IMR-90 (cell line): ENCODE results near the gene PCDHGA5. TPM values are rescaled to one million over a fixed set of nuclear protein-coding genes. Genes with fewer than 3 reads are reported as not detected.

Experiments
- ATAC-seq: fragments of 200-7000 bp; cut with Tn5 transposase; 2 replicates; pipeline ENCODE4 v1.9.1; 2020; ENCODE audit warnings: low read depth, mild to moderate bottlenecking, moderate library complexity
- BruUV-seq: library from RNA; stranded (reverse); fragments of 400-500 nt; replicated peaks from 2 replicates; lab custom pipeline; 2021; lab: Mats Ljungman, UMichigan
- CTCF ChIA-PET: fragments of 300-600 bp; formaldehyde crosslinking; extraction: SDS; loops from one replicate; lab custom pipeline; 2021; ENCODE audit warnings: antibody characterized with exemption; lab: Yijun Ruan, JAX
- POLR2A ChIA-PET: fragments of 300-600 bp; sonication (Branson Sonifier 250); formaldehyde crosslinking; loops from one replicate; lab custom pipeline; 2022; ENCODE audit warnings: antibody characterized with exemption; ENCODE audit not compliant: unreplicated experiment; lab: Charles Lee
- DNase-seq: peaks from one replicate; pipeline ENCODE4 v3.0.0; 2013
- H2AFZ ChIP-seq: replicated peaks from 2 replicates; pipeline ENCODE3; 2013; ENCODE audit warnings: low read length, mild to moderate bottlenecking; ENCODE audit not compliant: poor library complexity
- H2AK5ac ChIP-seq: 2 replicates; pipeline ENCODE4 v1.6.1; 2013; ENCODE audit warnings: low read depth, low read length, inconsistent platforms
- H2AK9ac ChIP-seq: replicated peaks from 2 replicates; pipeline ENCODE3; 2013; ENCODE audit warnings: mild to moderate bottlenecking, low read depth, low read length, moderate library complexity; ENCODE audit not compliant: poor library complexity
- H2BK120ac ChIP-seq: 2 replicates; pipeline ENCODE4 v1.6.1; 2013; ENCODE audit warnings: low read depth, low read length, inconsistent platforms
- H2BK15ac ChIP-seq: 3 replicates; pipeline ENCODE4 v1.6.1; 2013; ENCODE audit warnings: low read depth, low read length, inconsistent platforms
- H2BK20ac ChIP-seq: 2 replicates; pipeline ENCODE4 v1.6.1; 2013; ENCODE audit warnings: low read depth, mild to moderate bottlenecking, inconsistent platforms, low read length, moderate library complexity
- H2BK5ac ChIP-seq: 2 replicates; pipeline ENCODE4 v1.6.1; 2013; ENCODE audit warnings: mild to moderate bottlenecking, low read depth, low read length, inconsistent platforms; ENCODE audit not compliant: poor library complexity, severe bottlenecking
- H3K14ac ChIP-seq: replicated peaks from 2 replicates; pipeline ENCODE4 v1.6.1; 2013; ENCODE audit warnings: low read depth, low read length, inconsistent platforms
- H3K18ac ChIP-seq: 2 replicates; pipeline ENCODE4 v1.6.1; 2013; ENCODE audit warnings: low read depth, low read length, control low read depth
- H3K23ac ChIP-seq: 2 replicates; pipeline ENCODE4 v1.6.1; 2013; ENCODE audit warnings: low read depth, low read length, inconsistent platforms
- H3K27ac ChIP-seq: 2 replicates; pipeline ENCODE4 v1.5.1; 2013; ENCODE audit warnings: mild to moderate bottlenecking, control low read depth, low read length; ENCODE audit not compliant: insufficient read depth
- H3K27me3 ChIP-seq: 2 replicates; pipeline ENCODE4 v1.6.1; 2013; ENCODE audit warnings: low read length; ENCODE audit not compliant: control insufficient read depth, insufficient read depth
- H3K36me3 ChIP-seq: 2 replicates; pipeline ENCODE4 v1.6.1; 2013; ENCODE audit warnings: low read length, mixed read lengths; ENCODE audit not compliant: control insufficient read depth, insufficient read depth
- H3K4ac ChIP-seq: 2 replicates; pipeline ENCODE4 v1.6.1; 2013; ENCODE audit warnings: low read depth, low read length, inconsistent platforms
- H3K4me1 ChIP-seq: 2 replicates; pipeline ENCODE4 v1.6.1; 2013; ENCODE audit warnings: low read length, mixed read lengths; ENCODE audit not compliant: control insufficient read depth, insufficient read depth
- H3K4me2 ChIP-seq: 2 replicates; pipeline ENCODE4 v1.6.1; 2013; ENCODE audit warnings: low read depth, mild to moderate bottlenecking, control low read depth, low read length, moderate library complexity
- H3K4me3 ChIP-seq: 2 replicates; pipeline ENCODE4 v1.5.1; 2013; ENCODE audit warnings: low read depth, mild to moderate bottlenecking, control low read depth, low read length, moderate library complexity; ENCODE audit not compliant: insufficient read depth
- H3K56ac ChIP-seq: 2 replicates; pipeline ENCODE4 v1.6.1; 2013; ENCODE audit warnings: low read length, inconsistent platforms; ENCODE audit not compliant: insufficient read depth; ENCODE audit errors: extremely low read depth
- H3K79me1 ChIP-seq, 2 experiments: 2 replicates each; pipeline ENCODE4 v1.6.1; 2013; ENCODE audit warnings: low read length in 2 of 2, inconsistent platforms in 1 of 2, low read depth in 1 of 2
- H3K9ac ChIP-seq: 2 replicates; pipeline ENCODE4 v1.6.1; 2013; ENCODE audit warnings: low read depth, low read length, control low read depth
- H3K9me1 ChIP-seq: 2 replicates; pipeline ENCODE4 v1.6.1; 2013; ENCODE audit warnings: low read length, inconsistent platforms; ENCODE audit not compliant: insufficient read depth
- H3K9me3 ChIP-seq: 2 replicates; pipeline ENCODE4 v1.6.1; 2013; ENCODE audit warnings: low read length; ENCODE audit not compliant: control insufficient read depth, insufficient read depth
- H4K20me1 ChIP-seq: 2 replicates; pipeline ENCODE4 v1.6.1; 2013; ENCODE audit warnings: low read length, inconsistent platforms; ENCODE audit not compliant: insufficient read depth
- H4K5ac ChIP-seq: 2 replicates; pipeline ENCODE4 v1.6.1; 2013; ENCODE audit warnings: mild to moderate bottlenecking, low read depth, low read length, control low read depth
- H4K8ac ChIP-seq, 2 experiments: 2 replicates each; pipeline ENCODE4 v1.6.1; 2013; ENCODE audit warnings: low read depth in 2 of 2, low read length in 2 of 2, control low read depth in 1 of 2, inconsistent platforms in 1 of 2
- H4K91ac ChIP-seq: 2 replicates; pipeline ENCODE4 v1.6.1; 2013; ENCODE audit warnings: low read depth, low read length, inconsistent platforms; ENCODE audit not compliant: insufficient read depth
- BHLHE40 ChIP-seq: fragments of 150-350 bp; IDR thresholded peaks from 2 replicates; pipeline ENCODE4 v1.6.1; 2016; ENCODE audit warnings: mild to moderate bottlenecking, low read depth, low read length
- CEBPB ChIP-seq: IDR thresholded peaks from 2 replicates; pipeline ENCODE4 v1.6.1; 2012; ENCODE audit warnings: low read depth, low read length, improper control_type of control experiment
- CHD1 ChIP-seq: IDR thresholded peaks from 2 replicates; pipeline ENCODE4 v1.6.1; 2012; ENCODE audit warnings: low read depth, low read length, improper control_type of control experiment
- CTCF ChIP-seq: conservative IDR thresholded peaks from 2 replicates; pipeline ENCODE4 v1.5.1; 2012; ENCODE audit warnings: mild to moderate bottlenecking, low read depth, low read length, improper control_type of control experiment
- ELK1 ChIP-seq: fragments of 150-350 bp; IDR thresholded peaks from 2 replicates; pipeline ENCODE4 v1.6.1; 2016; ENCODE audit warnings: low read depth, mild to moderate bottlenecking, low read length, moderate library complexity, borderline replicate concordance
- FOS ChIP-seq: fragments of 150-350 bp; IDR thresholded peaks from 2 replicates; pipeline ENCODE4 v1.6.1; 2016; ENCODE audit warnings: low read depth, low read length
- MAFK ChIP-seq: IDR thresholded peaks from 2 replicates; pipeline ENCODE4 v1.6.1; 2012; ENCODE audit warnings: low read depth, low read length, improper control_type of control experiment
- MAZ ChIP-seq: IDR thresholded peaks from 2 replicates; pipeline ENCODE4 v1.6.1; 2012; ENCODE audit warnings: low read depth, mild to moderate bottlenecking, low read length, improper control_type of control experiment, moderate library complexity, borderline replicate concordance
- MXI1 ChIP-seq: IDR thresholded peaks from 2 replicates; pipeline ENCODE4 v1.6.1; 2012; ENCODE audit warnings: low read depth, mild to moderate bottlenecking, low read length, moderate library complexity, borderline replicate concordance
- NFE2L2 ChIP-seq: fragments of 150-350 bp; IDR thresholded peaks from 2 replicates; pipeline ENCODE4 v1.6.1; 2016; ENCODE audit warnings: low read depth, mild to moderate bottlenecking, low read length
- POLR2A ChIP-seq: IDR thresholded peaks from 2 replicates; pipeline ENCODE4 v1.6.1; 2012; ENCODE audit warnings: mild to moderate bottlenecking, low read depth, low read length
- RAD21 ChIP-seq: IDR thresholded peaks from 2 replicates; pipeline ENCODE4 v1.6.1; 2012; ENCODE audit warnings: low read length, improper control_type of control experiment
- RCOR1 ChIP-seq: IDR thresholded peaks from 2 replicates; pipeline ENCODE4 v1.6.1; 2012; ENCODE audit warnings: mild to moderate bottlenecking, low read length, improper control_type of control experiment; ENCODE audit not compliant: insufficient replicate concordance
- RFX5 ChIP-seq: IDR thresholded peaks from 2 replicates; pipeline ENCODE4 v1.8.0; 2012; ENCODE audit warnings: low read depth, mild to moderate bottlenecking, low read length, moderate library complexity
- SMC3 ChIP-seq: fragments of 150-350 bp; IDR thresholded peaks from 2 replicates; pipeline ENCODE4 v1.6.1; 2016; ENCODE audit warnings: low read depth, mild to moderate bottlenecking, antibody characterized with exemption, low read length, moderate library complexity
- USF2 ChIP-seq: fragments of 150-350 bp; IDR thresholded peaks from 2 replicates; pipeline ENCODE4 v1.6.1; 2017; ENCODE audit warnings: mild to moderate bottlenecking, antibody characterized with exemption, low read length, low read depth
- WGBS, 2 experiments: methylation state at CpG; one replicate each; pipeline versions ENCODE4 v1.1.5 to v1.1.7; 2013; ENCODE audit warnings: missing lambda C conversion rate in 2 of 2; ENCODE audit not compliant: insufficient read length in 1 of 2; ENCODE audit errors: extremely low coverage in 2 of 2; 5-methylcytosine and 5-hydroxymethylcytosine counted together
- dilution Hi-C: fragments of 300-500 bp; cut with HindIII; formaldehyde crosslinking; loops from one replicate; pipeline ENCODE4 v1.14.3; 2018; ENCODE audit warnings: low sequenced_read_pairs; ENCODE audit not compliant: unreplicated experiment
- in situ Hi-C: fragments of 300-500 bp; cut with MboI; formaldehyde crosslinking; loops from 3 replicates; pipeline ENCODE4 v1.14.3; 2019; ENCODE audit warnings: low sequenced_read_pairs, inconsistent platforms, mixed read lengths
- intact Hi-C: fragments of 100-400 bp; cut with micrococcal nuclease; formaldehyde crosslinking; loops from 2 replicates; pipeline ENCODE4 v1.10.0; 2022
- polyA plus RNA-seq, 3 experiments: library from polyadenylated mRNA; depleted of rRNA; stranded (reverse); fragments of >200 nt; gene quantifications; 2 replicates each; pipeline ENCODE4 v1.2.3, GENCODE V29; 2012; ENCODE audit warnings: low replicate concordance in 1 of 3
- total RNA-seq: library from RNA; depleted of rRNA; stranded (reverse); fragments of >200 nt; gene quantifications from 2 replicates; pipeline ENCODE4 v1.2.3, GENCODE V29; 2012

Gene PCDHGA5
- total and polyA plus RNA-seq, 2 of the 4 experiments (the other 2 are of a cell fraction) = 1.3 to 2.0 TPM

GRCh38 chr5:141413540-141414069 lies 49.6 kb downstream of the PCDHGA5 start:
- Histone ChIP-seq H4K20me1 (no peaks in the 10 kb centered on the region), H3K27me3 (no peaks in the 10 kb centered on the region), H3K4me3 (peak overlapping the region; percentile 19), H3K4ac (no peak overlapping the region), H2AK5ac (no peak overlapping the region), H4K8ac (no peak overlapping the region; a peak in 1 of 4 replicates), H3K4me1 (no peaks in the 10 kb centered on the region), H4K91ac (no peak overlapping the region), H3K36me3 (peaks cover 14% of the 10 kb centered on the region; the same call in 1 of the 2 replicates), H3K9ac (no peak overlapping the region), H3K18ac (no peak overlapping the region), H2BK15ac (no peak overlapping the region), H3K56ac (no peak overlapping the region), H2BK120ac (no peak overlapping the region), H3K14ac (no peak overlapping the region), H3K27ac (no peak overlapping the region), H2AFZ (peak overlapping the region; percentile 58), H3K9me1 (no peaks in the 10 kb centered on the region), H2AK9ac (no peak overlapping the region), H2BK5ac (no peak overlapping the region), H2BK20ac (no peak overlapping the region), H3K79me1 (peaks cover 7 to 12% of the 10 kb centered on the region in 2 experiments), H4K5ac (no peak overlapping the region), H3K9me3 (peaks cover 50% of the 10 kb centered on the region), H3K4me2 (peak overlapping the region; percentile 46; the same call in 1 of the 2 replicates), H3K23ac (no peak overlapping the region)
- CTCF ChIA-PET = interaction anchor here (0.5 to 2.8 kb wide), 16 partner anchors 10 to 1085 kb away, joined by 3 to 25 read pairs (median 4); partner anchors contain the start of genes PCDHB11 and TAF7
- WGBS, 2 experiments = 31% methylated on average over 12 of the region's 25 CpGs; no CpG with 5 or more reads in 1 of the 2 experiments
- POLR2A ChIA-PET = no interaction called here
- TF ChIP-seq CEBPB (no peak), USF2 (no peak), POLR2A (no peak), NFE2L2 (no peak), RAD21 (no peak), SMC3 (no peak), ELK1 (no peak), RCOR1 (no peak), CHD1 (no peak), MXI1 (no peak), MAFK (no peak), MAZ (no peak), CTCF (no peak), FOS (no peak), BHLHE40 (no peak), RFX5 (no peak)
- in situ Hi-C loops = no loop called here
- DNase-seq (no peak), ATAC-seq (no peak)
- intact Hi-C loops = loop anchor here (1.0 to 5.0 kb wide), 2 partner anchors 86 to 111 kb away; no protein-coding TSS in a partner anchor
- BruUV-seq = no TSS peak
- dilution Hi-C loops = no loop called here
